ENCODE results near the gene HNRNPA2B1. TPM values are rescaled to one million over a fixed set of nuclear protein-coding genes. Genes with fewer than 3 reads are reported as not detected.

Gene HNRNPA2B1
- 105 and 187 TPM in 2 replicates for total RNA-seq

- DNase-seq, result peak; percentile 98
Measured at GRCh38 chr7:26200444-26201246, at the start of gene HNRNPA2B1. Gene HNRNPA2B1 (minus strand): TSS chr7:26200746. CDS start chr7:26200577, 169 bp downstream.

GRCh38 chr7:26250239-26250638, 49.7 kb upstream of the HNRNPA2B1 start:
- DNase-seq, result no peak

GRCh38 chr7:26245150-26245549, 44.6 kb upstream of the HNRNPA2B1 start:
- no peak for DNase-seq

- no peak for DNase-seq
Measured at GRCh38 chr7:26238032-26238431, 37.5 kb upstream of the HNRNPA2B1 start.

- DNase-seq, result no peak
Measured at GRCh38 chr7:26237035-26237807, 36.7 kb upstream of the HNRNPA2B1 start.

- DNase-seq, result peak; percentile 30
Measured at GRCh38 chr7:26233902-26234511, 33.5 kb upstream of the HNRNPA2B1 start.

- DNase-seq, result no peak
Measured at GRCh38 chr7:26227987-26228386, 27.4 kb upstream of the HNRNPA2B1 start.

- DNase-seq, result no peak
Measured at GRCh38 chr7:26224359-26224758, 23.8 kb upstream of the HNRNPA2B1 start.

- DNase-seq, result no peak
Measured at GRCh38 chr7:26216049-26216448, 15.5 kb upstream of the HNRNPA2B1 start.

- no peak for DNase-seq
Measured at GRCh38 chr7:26213807-26214515, 13.4 kb upstream of the HNRNPA2B1 start.

- no peak for DNase-seq
Measured at GRCh38 chr7:26212921-26213718, 12.6 kb upstream of the HNRNPA2B1 start.

- peak; percentile 45 for DNase-seq
Measured at GRCh38 chr7:26208040-26208439, 7.5 kb upstream of the HNRNPA2B1 start.

- no peak for DNase-seq
Measured at GRCh38 chr7:26203016-26203415, 2.5 kb upstream of the HNRNPA2B1 start.

GRCh38 chr7:26202019-26202990, 1.8 kb upstream of the HNRNPA2B1 start:
- DNase-seq, result peak; percentile 56

GRCh38 chr7:26201247-26202018, 887 bp upstream of the HNRNPA2B1 start, which contains the start of gene CBX3:
Gene CBX3 (plus strand): TSS chr7:26201745. CDS start chr7:26202999, 1,254 bp downstream.
- DNase-seq, result peak; percentile 87

GRCh38 chr7:26200038-26200443, 505 bp downstream of the HNRNPA2B1 start:
- peak; percentile 64 for DNase-seq

GRCh38 chr7:26199301-26200037, 1.1 kb downstream of the HNRNPA2B1 start:
- DNase-seq, result peak; percentile 67

GRCh38 chr7:26198781-26199169, 1.8 kb downstream of the HNRNPA2B1 start:
- DNase-seq, result no peak

Data from dermis blood vessel endothelial cell (primary cell).